B cell (primary cell): ENCODE results near the gene NCCRP1. TPM values are rescaled to one million over a fixed set of nuclear protein-coding genes. Genes with fewer than 3 reads are reported as not detected.

Experiments used
- ATAC-seq: fragments of 200-7000 bp; cut with Tn5 transposase; one replicate; pipeline ENCODE4 v1.10.0; 2021; ENCODE audit warnings: low read depth, mild to moderate bottlenecking, moderate number of reproducible peaks, moderate library complexity
- CTCF ChIA-PET: fragments of 350-600 bp; sonication (Branson Sonifier 250); formaldehyde crosslinking; loops from one replicate; lab custom pipeline; 2021; ENCODE audit warnings: antibody characterized with exemption, inconsistent platforms; lab: Charles Lee
- POLR2A ChIA-PET: fragments of 350-600 bp; sonication (Branson Sonifier 250); formaldehyde crosslinking; loops from one replicate; lab custom pipeline; 2021; ENCODE audit warnings: antibody characterized with exemption; lab: Charles Lee
- DNase-seq: peaks from one replicate; pipeline ENCODE4 v3.0.0; 2013
- H2AFZ ChIP-seq: 2 replicates; pipeline ENCODE4 v1.6.1; 2012; ENCODE audit warnings: mild to moderate bottlenecking, low read depth, low read length; ENCODE audit not compliant: insufficient read depth, poor library complexity, severe bottlenecking
- H3K27ac ChIP-seq, 2 donors: 1 replicate in 1 of 2; 2 replicates in 1 of 2; pipeline ENCODE4 v1.5.1; 2012 to 2013; ENCODE audit warnings: low read length in 2 of 2, mild to moderate bottlenecking in 2 of 2, moderate library complexity in 1 of 2
- H3K27me3 ChIP-seq, 4 experiments: fragments of 200-600 bp in 1 of 4; sonication (generic) in 1 of 4; replicated peaks in 1 of 4; 1 replicate in 2 of 4; 2 replicates in 2 of 4; pipeline versions ENCODE4 v1.6.1 to v1.7.0; 2013 to 2016; ENCODE audit warnings: low read length in 3 of 4, mild to moderate bottlenecking in 2 of 4, mixed read lengths in 1 of 4, moderate library complexity in 1 of 4; ENCODE audit not compliant: insufficient read depth in 4 of 4, control insufficient read depth in 3 of 4; ENCODE audit errors: control extremely low read depth in 1 of 4
- H3K36me3 ChIP-seq, 2 experiments: replicated peaks in 1 of 2; 1 replicate in 1 of 2; 2 replicates in 1 of 2; pipeline versions ENCODE4 v1.6.1 to v1.7.1; 2013; ENCODE audit warnings: low read length in 1 of 2; ENCODE audit not compliant: insufficient read depth in 2 of 2, control insufficient read depth in 1 of 2; ENCODE audit errors: control extremely low read depth in 1 of 2, extremely low read depth in 1 of 2
- H3K4me1 ChIP-seq, 2 donors: fragments of 200-600 bp in 1 of 2; sonication (generic) in 1 of 2; 1 replicate in 1 of 2; 2 replicates in 1 of 2; pipeline versions ENCODE4 v1.5.1 to v1.6.1; 2013 to 2017; ENCODE audit warnings: low read length in 2 of 2; ENCODE audit not compliant: control insufficient read depth in 2 of 2, insufficient read depth in 2 of 2
- H3K4me2 ChIP-seq: replicated peaks from 2 replicates; pipeline ENCODE3; 2012; ENCODE audit warnings: mild to moderate bottlenecking, low read depth, low read length; ENCODE audit not compliant: poor library complexity, severe bottlenecking
- H3K4me3 ChIP-seq, 5 experiments: fragments of 200-600 bp in 1 of 5; sonication (generic) in 1 of 5; 1 replicate in 3 of 5; 2 replicates in 2 of 5; pipeline versions ENCODE4 v1.5.1 to v1.7.0; 2011 to 2016; ENCODE audit warnings: low read length in 4 of 5, mild to moderate bottlenecking in 4 of 5, low read depth in 2 of 5, control low read depth in 1 of 5, moderate library complexity in 1 of 5; ENCODE audit not compliant: insufficient read depth in 1 of 5; ENCODE audit errors: control extremely low read depth in 1 of 5, extremely low read depth in 1 of 5
- H3K79me2 ChIP-seq: fragments of 200-600 bp; sonication (generic); one replicate; pipeline ENCODE4 v1.6.0; 2016; ENCODE audit warnings: low read length; ENCODE audit not compliant: control insufficient read depth, insufficient read depth
- H3K9ac ChIP-seq: fragments of 200-600 bp; sonication (generic); 2 replicates; pipeline ENCODE4 v1.6.1; 2017; ENCODE audit warnings: mild to moderate bottlenecking, low read length, moderate library complexity
- H3K9me3 ChIP-seq, 3 donors: one replicate each; pipeline versions ENCODE4 v1.6.1 to v1.7.1; 2013; ENCODE audit warnings: low read length in 2 of 3; ENCODE audit not compliant: control insufficient read depth in 2 of 3, insufficient read depth in 1 of 3; ENCODE audit errors: control extremely low read depth in 1 of 3
- H4K20me1 ChIP-seq: 2 replicates; pipeline ENCODE4 v1.6.0; 2012; ENCODE audit warnings: mild to moderate bottlenecking, low read length; ENCODE audit not compliant: insufficient read depth, control insufficient read depth, poor library complexity, severe bottlenecking
- H3K27ac Mint-ChIP-seq: one replicate; pipeline ENCODE4 v1.8.0; 2021; ENCODE audit warnings: mixed read lengths
- H3K27me3 Mint-ChIP-seq: one replicate; pipeline ENCODE4 v1.8.0; 2021; ENCODE audit warnings: mixed read lengths
- H3K4me1 Mint-ChIP-seq: one replicate; pipeline ENCODE4 v1.8.0; 2021; ENCODE audit warnings: mixed read lengths
- H3K4me3 Mint-ChIP-seq: one replicate; pipeline ENCODE4 v1.8.0; 2021; ENCODE audit warnings: mixed read lengths
- H3K9me3 Mint-ChIP-seq: one replicate; pipeline ENCODE4 v1.8.0; 2022; ENCODE audit warnings: mixed read lengths; ENCODE audit not compliant: insufficient read depth
- CTCF ChIP-seq: fragments of 200-600 bp; IDR thresholded peaks from one replicate; pipeline ENCODE4 v1.8.0; 2022; ENCODE audit warnings: antibody characterized with exemption, mild to moderate bottlenecking
- EZH2 ChIP-seq: IDR thresholded peaks from 2 replicates; pipeline ENCODE4 v1.6.1; 2012; ENCODE audit warnings: borderline replicate concordance, low read depth, mild to moderate bottlenecking, moderate library complexity, low read length; ENCODE audit not compliant: insufficient read depth, poor library complexity, severe bottlenecking
- WGBS: methylation state at CpG from one replicate; pipeline ENCODE4 v1.1.5; 2013; ENCODE audit warnings: missing lambda C conversion rate; ENCODE audit not compliant: insufficient coverage; 5-methylcytosine and 5-hydroxymethylcytosine counted together
- intact Hi-C: fragments of 100-400 bp; cut with micrococcal nuclease; formaldehyde crosslinking; loops from one replicate; pipeline ENCODE4 v1.10.0; 2022
- polyA plus RNA-seq: library from polyadenylated mRNA; depleted of rRNA; stranded (reverse); fragments of >200 nt; gene quantifications from 2 replicates; pipeline ENCODE4 v1.2.3, GENCODE V29; 2012
- total RNA-seq, 2 donors: library from RNA; stranded (reverse); fragments of 120-200 nt in 1 of 2; gene quantifications; 1 replicate in 1 of 2; 2 replicates in 1 of 2; pipeline versions ENCODE4 v1.2.3 to v1.2.4, GENCODE V29; 2013 to 2022

The NCCRP1 gene
- total and polyA plus RNA-seq, 2 donors (not counting 1 experiment from before 2014, with no cell fraction given), result 0.04 TPM; not detected in 1

DNA sequence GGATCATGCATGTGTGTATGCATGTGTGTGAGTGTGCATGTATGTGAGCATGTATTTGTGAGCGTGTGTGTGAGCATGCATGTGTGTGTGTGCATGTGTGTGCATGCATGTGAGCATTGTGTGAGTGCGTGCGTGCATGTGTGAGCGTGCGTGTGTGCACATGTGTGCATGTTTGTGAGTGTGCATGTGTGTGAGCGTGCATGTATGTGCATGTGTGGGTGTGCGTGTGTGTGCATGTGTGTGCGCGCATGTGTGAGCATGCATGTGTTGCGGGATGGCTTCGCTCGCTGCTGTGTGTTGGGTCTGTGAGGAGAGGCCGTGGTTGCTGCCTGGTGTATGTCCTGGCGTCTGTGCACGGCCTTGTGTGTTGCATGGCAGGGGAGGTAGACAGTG is 38.8 kb upstream of the NCCRP1 start:
- DNase-seq, result no peak
- Mint-ChIP-seq H3K27ac (no peak overlapping the region), H3K4me1 (peaks cover 8% of the 10 kb centered on the region), H3K4me3 (no peak overlapping the region), H3K9me3 (no peaks in the 10 kb centered on the region), H3K27me3 (no peaks in the 10 kb centered on the region)
- intact Hi-C loops, result no loop called here
- H3K9me3 ChIP-seq, result no peaks in the 10 kb centered on the region
- H4K20me1 ChIP-seq, result peaks cover 50% of the 10 kb centered on the region
- H2AFZ ChIP-seq, result no peak overlapping the region
- H3K4me3 ChIP-seq, result no peak overlapping the region
- TF ChIP-seq EZH2 (no peak), CTCF (no peak)
- ATAC-seq, result no peak
- no peaks in the 10 kb centered on the region for H3K27me3 ChIP-seq
- H3K36me3 ChIP-seq, result no peaks in the 10 kb centered on the region
- no peak overlapping the region for H3K27ac ChIP-seq
- POLR2A ChIA-PET, result no interaction called here
- H3K79me2 ChIP-seq, result peaks cover 61% of the 10 kb centered on the region
- H3K9ac ChIP-seq, result no peak overlapping the region
- CTCF ChIA-PET, result no interaction called here
- no peak overlapping the region for H3K4me2 ChIP-seq
- 97% methylated on average over 10 of the region's 15 CpGs for WGBS
- no peaks in the 10 kb centered on the region for H3K4me1 ChIP-seq

DNA sequence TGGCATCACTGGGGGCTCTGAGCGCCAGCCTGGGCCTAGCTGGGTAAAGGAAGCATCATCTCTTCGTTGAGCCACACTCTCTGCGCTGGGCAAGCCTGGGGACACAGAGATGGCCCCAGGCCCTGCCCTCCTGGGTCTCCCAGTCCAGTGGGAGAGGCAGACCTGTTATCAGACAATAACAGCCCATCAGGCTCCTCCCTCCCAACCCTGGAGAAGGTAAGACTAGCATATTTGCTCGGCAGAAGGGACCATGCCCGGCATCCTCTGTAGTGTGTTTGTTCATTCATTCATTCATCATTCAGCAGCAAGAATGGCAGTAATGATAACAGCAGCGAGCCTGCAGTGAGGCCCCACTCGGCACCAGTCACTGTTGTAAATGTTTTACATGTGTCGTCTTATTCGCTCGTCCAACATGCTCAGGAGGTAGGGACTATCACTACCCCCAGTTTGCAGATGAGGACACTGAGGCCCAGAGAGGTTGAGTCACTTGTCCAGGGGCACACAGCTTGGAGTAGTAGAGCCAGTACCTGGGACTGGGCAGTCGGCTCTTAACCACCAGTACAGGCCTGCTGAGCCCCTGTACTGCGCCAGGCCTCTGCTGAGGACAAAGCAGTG is 38.0 kb upstream of the NCCRP1 start:
- Histone ChIP-seq H3K4me2 (no peak overlapping the region), H3K9me3 (no peaks in the 10 kb centered on the region), H2AFZ (no peak overlapping the region), H3K27ac (no peak overlapping the region), H4K20me1 (peaks cover 57% of the 10 kb centered on the region), H3K4me3 (no peak overlapping the region), H3K27me3 (no peaks in the 10 kb centered on the region), H3K79me2 (peaks cover 54% of the 10 kb centered on the region), H3K9ac (no peak overlapping the region), H3K36me3 (no peaks in the 10 kb centered on the region), H3K4me1 (no peaks in the 10 kb centered on the region)
- no peaks in the 10 kb centered on the region for H3K27me3 Mint-ChIP-seq
- no peak overlapping the region for H3K27ac Mint-ChIP-seq
- TF ChIP-seq CTCF (no peak), EZH2 (no peak)
- intact Hi-C loops, result no loop called here
- ATAC-seq (no peak), DNase-seq (no peak)
- H3K9me3 Mint-ChIP-seq, result no peaks in the 10 kb centered on the region
- ChIA-PET POLR2A (no interaction called here), CTCF (no interaction called here)
- peaks cover 8% of the 10 kb centered on the region for H3K4me1 Mint-ChIP-seq
- H3K4me3 Mint-ChIP-seq, result no peak overlapping the region
- 96% methylated on average over 10 of the region's 12 CpGs for WGBS
